Thymus (tissue), 11 donors: ENCODE measurements around the gene KIRREL1. TPM values are rescaled to one million over a fixed set of nuclear protein-coding genes. Genes with fewer than 3 reads are reported as not detected.

ENCODE experiments used
- DNase-seq, 9 donors: peaks; one replicate each; pipeline ENCODE4 v3.0.0-alpha.2; 2013; ENCODE audit warnings: low spot score in 9 of 9, low read depth in 6 of 9, missing footprints in 1 of 9
- H3K27ac ChIP-seq, 2 donors: one replicate each; pipeline ENCODE4 v1.5.1; 2013; ENCODE audit warnings: control low read depth in 1 of 2, low read depth in 1 of 2, low read length in 1 of 2, mild to moderate bottlenecking in 1 of 2, moderate library complexity in 1 of 2
- H3K27me3 ChIP-seq, 2 donors: one replicate each; pipeline ENCODE4 v1.5.1; 2013; ENCODE audit warnings: low read length in 1 of 2; ENCODE audit not compliant: control insufficient read depth in 2 of 2, insufficient read depth in 1 of 2
- H3K36me3 ChIP-seq, 2 donors: one replicate each; pipeline ENCODE4 v1.5.1; 2013; ENCODE audit warnings: low read length in 1 of 2, mild to moderate bottlenecking in 1 of 2, moderate library complexity in 1 of 2; ENCODE audit not compliant: control insufficient read depth in 2 of 2, insufficient read depth in 2 of 2
- H3K4me1 ChIP-seq, 2 donors: one replicate each; pipeline ENCODE4 v1.5.1; 2013; ENCODE audit warnings: low read length in 2 of 2; ENCODE audit not compliant: control insufficient read depth in 2 of 2, insufficient read depth in 2 of 2
- H3K4me3 ChIP-seq, 2 donors: one replicate each; pipeline ENCODE4 v1.5.1; 2013; ENCODE audit warnings: low read length in 2 of 2, control low read depth in 1 of 2, mild to moderate bottlenecking in 1 of 2
- H3K9me3 ChIP-seq, 2 donors: one replicate each; pipeline ENCODE4 v1.5.1; 2013; ENCODE audit warnings: low read length in 1 of 2, mild to moderate bottlenecking in 1 of 2; ENCODE audit not compliant: control insufficient read depth in 2 of 2, insufficient read depth in 1 of 2
- WGBS: extraction: QIAGEN DNeasy Blood & Tissue Kit; methylation state at CpG from one replicate; pipeline ENCODE4 v1.1.7; 2013; 5-methylcytosine and 5-hydroxymethylcytosine counted together
- polyA plus RNA-seq: library from polyadenylated mRNA; stranded (reverse); fragments of 200-250 nt; gene quantifications from one replicate; pipeline ENCODE4 v1.2.3, GENCODE V29; 2013
- total RNA-seq: library from RNA; stranded (reverse); fragments of 120-200 nt; gene quantifications from one replicate; pipeline ENCODE4 v1.2.4, GENCODE V29; 2013
- donor health status: healthy.

Gene KIRREL1
- total and polyA plus RNA-seq, 2 donors = 3.4 to 5.9 TPM

GRCh38 chr1:157956732-157957131 lies 36.7 kb upstream of the KIRREL1 start:
- 10% methylated on average over 2 of the region's 2 CpGs for WGBS
- H3K27me3 ChIP-seq = peaks cover 2 to 4% of the 10 kb centered on the region in 2 donors
- no peak for DNase-seq

GRCh38 chr1:157958263-157958662 lies 35.2 kb upstream of the KIRREL1 start:
- H3K9me3 ChIP-seq = no peaks in the 10 kb centered on the region
- WGBS = 92% methylated on average over 3 of the region's 3 CpGs
- H3K36me3 ChIP-seq = no peaks in the 10 kb centered on the region
- no peak overlapping the region for H3K4me3 ChIP-seq
- H3K27me3 ChIP-seq = peaks cover 2 to 4% of the 10 kb centered on the region in 2 donors
- H3K27ac ChIP-seq = no peak overlapping the region
- H3K4me1 ChIP-seq = no peaks in the 10 kb centered on the region
- no peak for DNase-seq

More at GRCh38 chr1:157956732-157957131, 36.7 kb upstream of the KIRREL1 start:
- Histone ChIP-seq H3K9me3 (no peaks in the 10 kb centered on the region), H3K36me3 (no peaks in the 10 kb centered on the region), H3K4me1 (no peaks in the 10 kb centered on the region), H3K4me3 (no peak overlapping the region), H3K27ac (no peak overlapping the region)

GRCh38 chr1:157959750-157960149 lies 33.7 kb upstream of the KIRREL1 start:
- Histone ChIP-seq H3K27me3 (peaks cover 2 to 4% of the 10 kb centered on the region in 2 donors), H3K27ac (no peak overlapping the region), H3K9me3 (no peaks in the 10 kb centered on the region), H3K36me3 (no peaks in the 10 kb centered on the region), H3K4me1 (peaks cover 0 to 5% of the 10 kb centered on the region in 2 donors), H3K4me3 (no peak overlapping the region)
- WGBS = 98% methylated on average over 5 of the region's 5 CpGs
- no peak for DNase-seq

DNA sequence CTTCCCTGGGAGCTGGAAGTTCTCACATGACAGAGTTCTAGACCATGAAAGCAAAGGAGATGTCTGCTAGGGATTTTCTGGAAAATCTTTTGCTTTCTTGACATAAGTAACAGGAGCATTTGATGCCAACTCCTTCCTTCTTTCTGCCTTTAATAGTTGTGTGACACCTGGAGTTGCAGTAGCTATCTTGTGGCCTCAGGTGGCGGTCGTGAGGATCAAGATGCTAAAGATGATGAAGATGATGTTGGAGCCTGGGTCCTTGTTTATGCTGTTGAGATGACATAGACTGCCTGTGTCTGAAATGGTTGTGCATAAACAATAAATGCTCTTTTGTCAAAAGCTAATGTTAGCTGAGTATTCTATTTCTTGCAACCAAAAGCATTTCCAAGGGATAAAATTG lies 32.7 kb upstream of the KIRREL1 start:
- WGBS = 87% methylated on average over 2 of the region's 2 CpGs
- no peak for DNase-seq
- no peaks in the 10 kb centered on the region for H3K9me3 ChIP-seq
- H3K4me3 ChIP-seq = no peak overlapping the region
- no peaks in the 10 kb centered on the region for H3K36me3 ChIP-seq
- H3K27me3 ChIP-seq = peaks cover 2 to 4% of the 10 kb centered on the region in 2 donors
- H3K4me1 ChIP-seq = peaks cover 0 to 5% of the 10 kb centered on the region in 2 donors
- H3K27ac ChIP-seq = no peak overlapping the region

DNA sequence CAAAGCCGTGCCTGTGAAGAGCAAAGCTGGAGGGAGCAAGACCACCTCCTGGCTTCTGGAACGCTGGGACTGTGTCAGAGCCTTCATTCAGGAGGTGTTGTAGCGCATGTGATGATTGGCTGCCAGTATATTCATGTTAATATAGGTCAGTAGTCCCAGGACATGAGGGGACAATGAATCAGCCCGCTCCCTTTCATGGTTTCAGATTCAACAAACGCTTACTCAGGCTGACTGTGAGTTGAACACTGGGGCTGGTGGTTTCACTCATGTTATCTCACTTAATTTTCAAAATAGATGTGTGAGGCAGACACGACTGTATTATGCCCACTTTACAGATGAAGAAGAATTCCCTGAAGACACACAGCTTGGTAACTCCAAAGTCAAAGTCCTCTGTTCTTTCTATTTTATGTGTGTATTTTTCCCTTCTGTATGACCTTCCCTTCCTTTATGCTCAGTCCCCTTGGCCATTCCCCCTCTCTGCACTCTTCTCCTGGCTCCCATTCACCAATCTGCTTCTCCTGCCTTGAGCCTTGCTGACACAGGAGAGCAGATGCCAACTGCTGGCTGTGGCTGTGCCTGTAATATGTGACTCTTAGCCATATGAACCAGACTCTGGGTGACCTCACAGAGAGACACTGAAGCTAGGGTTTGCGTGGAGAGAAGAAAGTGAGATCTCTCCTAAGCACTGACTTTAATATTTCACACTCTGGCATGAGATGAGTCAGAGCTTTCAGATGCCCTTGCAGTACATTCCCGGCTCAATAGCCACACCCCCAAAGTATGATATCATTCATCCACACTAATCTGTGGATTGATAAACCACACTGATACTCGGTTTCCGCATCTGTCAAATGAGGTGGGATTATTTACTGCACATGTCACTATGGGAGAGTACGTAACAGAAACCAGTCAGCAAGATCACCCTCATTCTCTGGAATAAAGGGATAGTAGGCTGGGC lies 31.4 kb upstream of the KIRREL1 start:
- no peaks in the 10 kb centered on the region for H3K9me3 ChIP-seq
- 85% methylated on average over 11 of the region's 11 CpGs for WGBS
- H3K4me3 ChIP-seq = no peak overlapping the region
- no peak for DNase-seq
- no peak overlapping the region for H3K27ac ChIP-seq
- H3K36me3 ChIP-seq = no peaks in the 10 kb centered on the region
- peaks cover 2 to 4% of the 10 kb centered on the region in 2 donors for H3K27me3 ChIP-seq
- peaks cover 0 to 5% of the 10 kb centered on the region in 2 donors for H3K4me1 ChIP-seq

DNA sequence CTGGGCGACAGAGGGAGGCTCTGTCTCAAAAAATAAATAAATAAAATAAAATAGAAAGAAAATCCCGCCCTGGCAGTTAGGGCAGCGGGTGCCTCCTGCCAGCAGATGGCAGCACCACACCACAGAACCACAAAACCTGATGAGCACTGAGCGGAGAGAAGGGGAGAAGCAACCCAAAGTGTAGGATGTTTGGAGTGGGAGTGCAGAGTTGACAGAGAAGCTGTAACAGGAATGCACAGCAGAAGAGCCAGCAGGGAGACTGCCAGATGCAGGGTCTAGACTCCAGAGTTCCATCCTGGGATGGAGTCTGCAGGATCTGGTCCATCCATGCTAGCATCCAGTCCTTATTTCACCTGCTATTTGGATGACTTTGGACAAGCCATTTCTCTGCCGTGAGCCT lies 29.7 kb upstream of the KIRREL1 start:
- Histone ChIP-seq H3K4me1 (peaks cover 0 to 8% of the 10 kb centered on the region in 2 donors), H3K36me3 (no peaks in the 10 kb centered on the region), H3K27ac (no peak overlapping the region), H3K9me3 (no peaks in the 10 kb centered on the region), H3K27me3 (no peaks in the 10 kb centered on the region), H3K4me3 (no peak overlapping the region)
- 18% methylated on average over 5 of the region's 5 CpGs for WGBS
- peak; percentile 26 to 81 (median 64) for DNase-seq

DNA sequence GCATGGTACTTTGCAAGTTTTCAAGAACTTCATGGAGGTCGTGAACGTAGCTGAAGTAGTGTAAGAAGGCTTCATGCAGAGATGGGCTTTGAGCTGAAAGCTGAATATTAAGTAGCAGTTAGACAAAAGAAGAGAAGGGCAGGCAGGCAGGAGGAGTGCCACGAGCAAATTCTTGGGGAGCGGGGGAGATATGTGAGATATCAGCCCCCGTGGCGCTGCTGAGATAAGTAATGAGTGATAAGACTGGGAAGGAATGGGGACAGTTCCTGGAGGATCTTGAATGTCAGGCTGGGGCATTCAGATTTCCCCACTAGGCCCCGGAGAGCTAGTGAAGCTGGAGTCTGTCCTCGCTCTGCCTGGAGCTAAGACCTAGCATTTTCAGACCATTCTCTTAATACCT lies 27.9 kb upstream of the KIRREL1 start:
- no peaks in the 10 kb centered on the region for H3K9me3 ChIP-seq
- H3K36me3 ChIP-seq = no peaks in the 10 kb centered on the region
- no peaks in the 10 kb centered on the region for H3K27me3 ChIP-seq
- H3K27ac ChIP-seq = no peak overlapping the region
- H3K4me1 ChIP-seq = peaks cover 0 to 14% of the 10 kb centered on the region in 2 donors
- no peak overlapping the region for H3K4me3 ChIP-seq
- DNase-seq = no peak
- 98% methylated on average over 8 of the region's 8 CpGs for WGBS

DNA sequence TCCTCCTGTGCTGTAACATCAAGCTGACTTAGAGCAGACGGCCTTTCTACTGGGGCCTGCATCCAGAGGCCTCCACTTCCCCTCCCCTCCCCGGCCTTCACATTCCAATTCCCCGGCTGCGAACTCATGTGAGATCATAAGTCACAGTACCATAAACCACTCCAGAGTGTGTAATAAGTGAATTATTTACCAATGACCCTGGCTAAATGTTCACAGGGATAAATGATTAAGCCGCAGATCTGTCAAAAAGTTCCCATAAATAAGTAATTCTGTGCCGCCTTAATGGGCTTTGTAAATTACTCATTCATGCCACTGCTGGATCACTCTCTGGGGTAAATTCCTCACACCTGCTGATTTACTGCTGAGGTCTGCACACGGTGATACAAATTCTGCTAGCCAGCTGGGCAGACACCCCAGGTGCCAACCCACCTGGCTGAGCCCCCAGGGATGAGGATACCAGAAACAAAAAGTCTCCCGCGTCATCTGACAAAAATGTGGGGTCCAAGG lies 27.4 kb upstream of the KIRREL1 start:
- Histone ChIP-seq H3K36me3 (no peaks in the 10 kb centered on the region), H3K27ac (no peak overlapping the region), H3K9me3 (peaks cover 0 to under 1% of the 10 kb centered on the region in 2 donors), H3K27me3 (no peaks in the 10 kb centered on the region), H3K4me3 (no peak overlapping the region), H3K4me1 (peaks cover 0 to 14% of the 10 kb centered on the region in 2 donors)
- WGBS = 94% methylated on average over 9 of the region's 9 CpGs
- DNase-seq = no peak

DNA sequence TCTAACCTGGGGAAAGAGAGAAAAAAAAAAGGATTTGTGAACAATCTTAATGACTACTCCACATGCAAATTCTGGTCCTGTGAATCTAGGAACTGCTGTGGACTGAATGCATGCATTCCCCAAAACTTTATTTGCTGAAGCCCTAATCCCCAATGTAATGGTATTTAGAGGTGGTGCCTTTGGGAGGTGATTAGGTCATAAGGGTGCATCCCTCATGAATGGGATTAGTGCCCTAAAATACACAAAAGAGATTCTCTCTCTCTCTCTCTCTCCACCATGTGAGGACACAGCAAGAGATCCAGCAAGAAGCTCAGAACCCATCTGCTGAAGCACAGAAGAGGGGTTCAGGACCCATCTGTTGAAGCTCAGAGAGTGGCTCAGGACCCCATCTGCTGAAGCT lies 26.2 kb upstream of the KIRREL1 start:
- no peak for DNase-seq
- Histone ChIP-seq H3K36me3 (no peaks in the 10 kb centered on the region), H3K4me3 (no peak overlapping the region), H3K9me3 (peaks cover 2 to 8% of the 10 kb centered on the region in 2 donors), H3K4me1 (peaks cover 0 to 14% of the 10 kb centered on the region in 2 donors), H3K27ac (no peak overlapping the region), H3K27me3 (no peaks in the 10 kb centered on the region)
